T follicular helper cell (primary cell): Measurements from ENCODE around the gene UST.

ENCODE experiments used
- DNase-seq: peaks from one replicate; pipeline ENCODE4 v3.0.0-alpha.2; 2020; ENCODE audit warnings: low read depth
- total RNA-seq, 2 experiments: gene quantifications; one replicate each; lab custom pipeline; 2026; lab: John Stamatoyannopoulos, UW

UST gene
- total RNA-seq, result 12.6 to 22.5 reads per million in 2 experiments

DNA sequence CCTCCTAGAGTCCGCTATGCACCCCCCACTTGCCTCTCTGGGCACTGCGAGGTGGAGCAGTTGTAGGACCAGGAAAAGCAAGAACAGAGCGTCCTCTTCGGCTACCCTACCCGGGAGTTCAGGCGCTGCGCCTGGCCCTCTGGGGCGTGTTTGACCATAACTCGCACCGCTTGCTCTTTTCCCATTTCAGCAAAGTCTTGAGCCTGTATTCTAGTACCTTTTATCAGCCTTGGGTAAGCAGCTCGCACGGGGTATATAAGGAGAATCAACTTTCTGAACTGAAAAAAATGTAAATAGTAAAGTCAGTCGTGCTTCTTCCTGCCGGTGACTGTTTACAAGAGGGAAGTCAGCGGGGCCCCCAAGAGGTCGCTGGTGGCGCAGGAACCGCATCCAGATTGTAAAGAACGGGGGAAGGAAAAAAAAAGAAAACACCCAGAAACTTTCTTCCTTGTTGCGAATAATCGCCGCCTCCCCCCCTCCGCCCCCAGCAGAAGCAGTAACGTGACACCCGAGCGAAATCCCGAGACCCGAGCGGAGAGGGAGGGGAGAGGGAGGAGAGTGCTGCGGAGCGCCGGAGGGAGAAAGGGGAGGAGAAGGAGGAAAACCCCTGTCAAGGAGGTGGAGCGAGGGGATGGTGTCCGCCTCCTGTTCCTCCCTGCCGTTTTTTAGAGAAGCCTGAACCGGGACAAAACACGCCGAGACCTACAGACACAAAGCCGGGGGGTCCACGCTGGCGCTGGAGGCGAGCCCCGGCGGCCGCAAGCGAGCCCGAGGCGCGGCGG lies at the start of gene UST:
TSS of gene UST (plus strand) at position 668 of the 782 bp plus-strand sequence. CDS start 401 bp downstream, outside the sequence.
- DNase-seq, result peak; percentile 64

DNA sequence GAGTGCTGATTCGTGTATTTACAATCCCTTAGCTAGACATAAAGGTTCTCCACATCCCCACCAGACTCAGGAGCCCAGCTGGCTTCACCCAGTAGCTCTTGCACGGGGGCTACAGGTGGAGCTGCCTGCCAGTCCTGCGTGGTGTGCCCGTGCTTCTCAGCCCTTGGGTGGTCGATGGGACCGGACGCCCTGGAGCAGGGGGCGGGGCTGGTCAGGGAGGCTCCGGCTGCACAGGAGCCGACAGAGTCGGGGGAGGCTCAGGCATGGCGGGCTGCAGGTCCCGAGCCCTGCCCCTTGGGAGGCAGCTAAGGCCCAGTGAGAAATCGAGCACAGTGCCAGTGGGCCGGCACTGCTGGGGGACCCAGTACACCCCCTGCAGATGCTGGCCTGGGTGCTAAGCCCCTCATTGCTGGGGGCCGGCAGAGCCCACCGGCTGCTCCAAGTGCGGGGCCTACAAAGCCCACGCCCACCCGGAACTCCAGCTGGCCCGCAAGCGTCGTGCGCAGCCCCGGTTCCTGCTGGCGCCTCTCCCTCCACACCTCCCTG lies 48.9 kb upstream of the UST start:
- no peak for DNase-seq

DNA sequence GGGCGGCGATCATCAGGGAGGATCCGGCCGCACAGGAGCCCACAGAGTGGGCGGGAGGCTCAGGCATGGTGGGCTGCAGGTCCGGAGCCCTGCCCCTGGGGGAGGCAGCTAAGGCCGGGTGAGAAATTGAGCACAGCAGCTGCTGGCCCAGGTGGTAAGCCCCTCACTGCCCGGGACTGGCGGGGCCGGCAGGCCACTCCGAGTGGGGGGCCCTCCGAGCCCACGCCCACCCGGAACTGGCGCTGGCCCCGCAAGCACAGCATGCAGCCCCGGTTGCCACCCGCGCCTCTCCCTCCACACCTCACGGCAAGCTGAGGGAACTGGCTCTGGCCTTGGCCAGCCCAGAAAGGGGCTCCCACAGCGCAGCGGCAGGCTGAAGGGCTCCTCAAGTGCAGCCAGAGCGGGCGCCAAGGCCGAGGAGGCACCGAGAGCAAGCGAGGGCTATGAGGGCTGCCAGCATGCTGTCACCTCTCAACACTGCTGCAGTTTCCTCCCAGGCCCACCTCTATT lies 48.1 kb upstream of the UST start:
- DNase-seq, result no peak

GRCh38 chr6:148700047-148700715 lies 46.6 kb upstream of the UST start:
- DNase-seq, result no peak

GRCh38 chr6:148700741-148701311 lies 46.0 kb upstream of the UST start:
- no peak for DNase-seq

DNA sequence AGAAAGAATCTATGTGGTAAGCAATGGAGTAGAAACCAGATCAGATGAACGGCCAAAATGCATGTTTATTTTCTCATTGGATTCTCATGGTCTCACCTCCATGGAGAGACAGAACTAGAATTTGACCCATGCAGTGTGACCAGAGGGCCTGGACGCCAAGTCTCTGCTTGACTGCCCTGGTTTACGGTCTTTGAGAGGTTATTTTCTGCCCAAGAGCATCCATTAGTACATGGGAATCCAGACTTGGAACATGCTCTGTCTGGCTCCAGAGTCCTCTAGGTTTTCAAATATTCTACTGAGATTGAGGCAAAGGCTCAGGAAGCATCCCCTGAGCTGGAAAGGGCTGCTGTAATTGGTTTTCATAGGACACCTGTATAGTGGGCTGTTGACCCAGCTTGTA lies 45.5 kb upstream of the UST start:
- no peak for DNase-seq

DNA sequence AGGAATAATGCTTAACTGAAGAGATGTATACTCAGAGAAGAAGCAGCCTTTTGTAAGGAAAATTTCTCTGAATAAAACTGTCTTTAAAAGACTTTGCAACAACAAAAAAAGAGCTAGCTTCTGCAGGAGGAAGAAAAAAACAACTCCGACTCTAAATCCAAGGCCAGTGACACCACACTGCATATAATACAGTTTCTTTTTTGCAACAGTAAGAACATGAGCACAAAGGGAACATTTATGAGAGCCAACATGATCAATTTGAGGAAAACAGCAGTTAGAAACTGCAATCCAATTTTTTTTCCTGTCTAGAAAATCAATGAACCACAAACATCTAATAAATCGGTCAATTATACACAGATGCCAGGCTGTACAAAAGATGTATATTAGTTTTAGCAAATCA lies 42.9 kb upstream of the UST start:
- DNase-seq, result no peak

- DNase-seq, result no peak
These were observed 42.2 kb upstream of the UST start for GRCh38 chr6:148704400-148705246.

GRCh38 chr6:148708707-148709106 lies 38.1 kb upstream of the UST start:
- no peak for DNase-seq

- DNase-seq, result no peak
These were observed 37.3 kb upstream of the UST start for GRCh38 chr6:148709577-148709976.

GRCh38 chr6:148711833-148712654 lies 34.8 kb upstream of the UST start:
- no peak for DNase-seq

DNA sequence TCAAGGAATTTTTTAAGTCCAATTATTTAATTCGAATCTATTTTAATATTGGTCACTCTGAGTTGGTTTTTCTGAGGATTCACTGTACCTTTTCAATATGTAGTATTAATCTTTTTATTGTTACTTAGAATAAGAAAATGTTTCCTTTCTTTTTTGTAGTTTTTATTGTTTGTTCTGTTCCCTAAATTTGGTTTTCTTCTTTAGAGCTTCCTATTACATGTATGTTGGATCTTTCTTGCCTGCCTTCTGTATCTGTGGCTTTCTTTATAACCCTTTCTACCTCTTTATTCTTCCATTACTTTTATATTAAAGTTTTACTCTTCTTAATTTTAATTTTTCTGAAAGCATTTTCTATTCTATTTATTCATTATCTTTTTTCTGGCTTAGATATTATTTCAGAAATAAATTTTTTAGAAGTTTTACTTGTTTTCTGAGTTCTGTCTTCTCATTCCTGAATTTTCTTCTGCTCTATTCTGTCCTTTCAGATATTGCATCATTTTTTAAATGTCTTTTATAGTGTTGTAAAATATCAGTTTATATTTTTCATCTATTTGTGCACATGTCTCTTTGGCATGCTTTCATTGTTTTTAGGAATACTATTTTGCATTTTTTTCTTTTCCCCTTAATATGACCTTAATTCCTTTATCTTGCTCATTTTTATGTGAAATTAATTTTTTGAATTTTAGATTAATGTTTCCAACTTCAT lies 33.6 kb upstream of the UST start:
- DNase-seq, result no peak

DNA sequence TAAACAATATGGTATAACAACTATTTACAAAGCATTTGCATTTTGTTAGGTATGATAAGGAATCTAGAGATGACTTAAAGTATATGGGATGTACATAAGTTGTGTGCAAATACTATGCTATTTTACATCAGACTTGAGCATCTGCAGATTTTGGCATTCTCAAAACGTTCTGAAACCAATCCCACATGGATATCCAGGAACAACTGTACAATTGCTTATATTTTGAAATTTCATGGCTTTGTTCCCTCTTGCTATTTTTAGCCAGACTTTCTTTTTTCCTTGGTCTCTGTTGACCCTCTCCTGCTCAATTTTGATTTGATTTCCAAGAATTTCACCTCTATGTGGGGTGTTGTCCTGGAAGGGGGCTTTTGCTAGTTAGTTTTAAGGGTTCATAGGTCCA lies 32.9 kb upstream of the UST start:
- DNase-seq, result no peak

DNA sequence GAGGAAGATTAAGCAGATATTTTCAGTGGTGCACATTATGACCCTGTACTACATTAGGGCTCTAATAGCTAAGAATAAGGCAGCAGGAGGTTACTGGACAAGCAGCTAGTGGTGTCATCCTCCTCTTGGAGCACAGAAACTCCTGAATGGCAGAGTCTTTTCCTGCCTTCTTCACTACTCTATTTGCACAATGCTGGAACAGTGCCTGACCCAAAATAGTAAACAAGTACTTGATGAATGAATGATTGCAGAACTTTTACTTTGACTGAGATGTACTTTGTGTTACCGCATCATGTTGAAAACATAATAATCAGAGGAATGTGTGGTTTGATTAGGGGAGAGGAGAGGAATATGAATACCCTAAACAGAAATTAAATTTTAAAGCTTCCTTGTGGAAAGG lies 30.0 kb upstream of the UST start:
- no peak for DNase-seq

GRCh38 chr6:148720406-148720805 lies 26.4 kb upstream of the UST start:
- no peak for DNase-seq

GRCh38 chr6:148720897-148721296 lies 25.9 kb upstream of the UST start:
- DNase-seq, result no peak

- no peak for DNase-seq
These were observed 23.3 kb upstream of the UST start for GRCh38 chr6:148723484-148723883.

GRCh38 chr6:148724428-148724827 lies 22.4 kb upstream of the UST start:
- no peak for DNase-seq

- DNase-seq, result no peak
These were observed 19.7 kb upstream of the UST start for GRCh38 chr6:148727104-148727503.

GRCh38 chr6:148735989-148736388 lies 10.8 kb upstream of the UST start:
- no peak for DNase-seq
